Measurements from ENCODE around the gene GPC3.
"Not testable (repeated sequence)": the region's sequence is repeated elsewhere in the genome, so short reads cannot be mapped to it uniquely, and the experiment has no call there.

The GPC3 gene

GRCh38 chrX:133994576-133994975 is 9.2 kb upstream of the GPC3 start:
- no peak for DNase-seq

- DNase-seq, result no peak
Observed at GRCh38 chrX:133992882-133993281, 7.5 kb upstream of the GPC3 start.

- no peak for DNase-seq
Observed at GRCh38 chrX:133991814-133992213, 6.4 kb upstream of the GPC3 start.

- not testable (repeated sequence) for DNase-seq
Observed at GRCh38 chrX:133991057-133991456, 5.7 kb upstream of the GPC3 start.

- no peak for DNase-seq
Observed at GRCh38 chrX:133989993-133990392, 4.6 kb upstream of the GPC3 start.

GRCh38 chrX:133989490-133989889 is 4.1 kb upstream of the GPC3 start:
- no peak for DNase-seq

GRCh38 chrX:133988010-133988409 is 2.6 kb upstream of the GPC3 start:
- no peak for DNase-seq

GRCh38 chrX:133987188-133987587 is 1.8 kb upstream of the GPC3 start:
- DNase-seq, result no peak

GRCh38 chrX:133985967-133986683 is 731 bp upstream of the GPC3 start:
- DNase-seq, result no peak

- no peak for DNase-seq
Observed at GRCh38 chrX:133984857-133985163, 584 bp downstream of the GPC3 start.

- no peak for DNase-seq
Observed at GRCh38 chrX:133983974-133984845, 1.2 kb downstream of the GPC3 start.

- DNase-seq, result no peak
Observed at GRCh38 chrX:133983256-133983973, 2.0 kb downstream of the GPC3 start.

GRCh38 chrX:133981924-133982323 is 3.5 kb downstream of the GPC3 start:
- DNase-seq, result no peak

- no peak for DNase-seq
Observed at GRCh38 chrX:133980832-133981588, 4.4 kb downstream of the GPC3 start.

GRCh38 chrX:133980406-133980805 is 5.0 kb downstream of the GPC3 start:
- no peak for DNase-seq

GRCh38 chrX:133979641-133980230 is 5.7 kb downstream of the GPC3 start:
- no peak for DNase-seq

- no peak for DNase-seq
Observed at GRCh38 chrX:133973704-133974103, 11.7 kb downstream of the GPC3 start.

- DNase-seq, result no peak
Observed at GRCh38 chrX:133972916-133973315, 12.5 kb downstream of the GPC3 start.

GRCh38 chrX:133971586-133971985 is 13.8 kb downstream of the GPC3 start:
- DNase-seq, result no peak

- DNase-seq, result no peak
Observed at GRCh38 chrX:133970076-133970475, 15.3 kb downstream of the GPC3 start.

GRCh38 chrX:133969191-133969590 is 16.2 kb downstream of the GPC3 start:
- no peak for DNase-seq

- no peak for DNase-seq
Observed at GRCh38 chrX:133968109-133968508, 17.3 kb downstream of the GPC3 start.

- no peak for DNase-seq
Observed at GRCh38 chrX:133966199-133966598, 19.2 kb downstream of the GPC3 start.
